SH-SY5Y (cell line): ENCODE measurements around the gene LPAR3.

ENCODE experiments used
- GATA2 ChIP-seq: IDR thresholded peaks from 2 replicates; pipeline ENCODE4 v1.6.1; 2011; ENCODE audit warnings: mild to moderate bottlenecking, low read depth, low read length
- GATA3 ChIP-seq: IDR thresholded peaks from 2 replicates; pipeline ENCODE4 v1.6.1; 2011; ENCODE audit warnings: low read depth, mild to moderate bottlenecking, low read length, moderate library complexity

LPAR3 gene

DNA sequence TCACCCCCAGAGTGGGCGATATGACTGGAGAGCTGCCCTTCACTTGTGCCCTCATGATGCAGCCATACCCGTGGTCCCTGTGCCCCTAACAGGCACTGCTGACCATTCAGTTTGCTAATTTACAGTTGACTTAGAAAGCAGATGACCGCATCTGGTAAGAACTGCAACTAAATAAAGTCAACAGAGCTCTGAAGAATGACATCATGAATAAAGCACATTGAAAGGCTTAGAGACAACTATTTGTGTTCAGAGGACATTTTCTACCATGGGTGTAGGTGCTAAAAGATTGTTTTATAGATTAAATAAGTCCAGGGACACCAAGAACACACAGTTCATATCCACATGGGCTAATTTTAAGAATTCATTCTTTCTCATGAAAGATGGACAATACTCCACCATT lies 65.5 kb downstream of the LPAR3 start:
- no peak for TF ChIP-seq GATA3
- TF ChIP-seq GATA2: no peak

DNA sequence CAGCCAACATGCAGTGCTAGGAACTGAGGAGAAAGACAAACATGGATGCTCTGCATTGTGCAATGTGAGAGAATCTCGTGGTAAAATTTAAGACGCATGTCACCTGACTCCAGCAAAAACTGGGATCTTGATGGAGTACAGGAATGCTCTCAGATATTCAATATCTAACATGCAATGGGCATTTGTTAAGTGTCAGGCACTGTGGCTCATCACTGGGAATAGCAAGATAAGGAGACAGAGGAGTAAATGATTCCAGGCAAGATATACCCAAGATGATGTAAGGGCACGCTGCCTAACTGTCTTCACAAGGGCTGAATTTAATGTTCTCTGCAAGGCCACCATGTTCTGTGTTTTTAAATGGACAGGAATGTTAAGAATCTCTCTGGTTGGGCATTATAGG lies 67.8 kb downstream of the LPAR3 start:
- no peak for TF ChIP-seq GATA2
- no peak for TF ChIP-seq GATA3

DNA sequence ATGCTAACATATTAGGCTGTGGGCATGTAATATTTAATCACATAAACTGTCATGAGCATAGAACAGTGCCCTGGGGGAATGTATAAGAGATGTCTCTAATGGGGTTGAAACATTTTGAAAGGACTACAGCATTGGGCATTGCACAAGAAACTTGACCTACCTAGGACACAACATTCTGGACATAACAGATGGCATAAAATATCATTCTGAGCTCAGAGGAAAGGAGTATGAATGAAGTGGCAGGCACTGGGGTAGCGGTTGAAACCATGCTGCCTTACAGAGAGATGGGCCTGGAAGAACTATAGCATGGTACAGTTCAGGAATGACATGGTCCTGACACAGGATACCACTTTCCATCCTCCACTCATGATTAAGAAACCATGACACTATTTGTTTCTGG lies 69.0 kb downstream of the LPAR3 start:
- no peak for TF ChIP-seq GATA2
- TF ChIP-seq GATA3: no peak

DNA sequence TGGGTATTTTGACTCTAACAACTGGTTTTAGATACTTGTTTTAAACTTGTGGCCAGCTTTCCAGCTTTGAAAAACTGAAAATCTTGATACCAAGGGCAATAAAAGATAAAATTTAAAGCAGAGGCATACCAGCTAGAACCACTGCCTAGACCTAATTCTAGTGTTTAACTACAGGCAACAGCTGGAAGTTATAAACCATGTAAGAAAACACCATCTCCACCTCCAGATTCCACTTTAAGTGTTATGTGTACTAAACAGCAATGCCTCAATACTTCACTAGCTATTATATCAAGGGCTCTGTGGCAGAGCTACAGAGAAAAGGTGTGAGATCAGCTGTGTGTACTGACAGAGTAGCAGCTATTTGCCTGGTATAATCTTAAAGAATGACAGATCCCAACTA lies 69.5 kb downstream of the LPAR3 start:
- TF ChIP-seq GATA3 (no peak), GATA2 (no peak)

DNA sequence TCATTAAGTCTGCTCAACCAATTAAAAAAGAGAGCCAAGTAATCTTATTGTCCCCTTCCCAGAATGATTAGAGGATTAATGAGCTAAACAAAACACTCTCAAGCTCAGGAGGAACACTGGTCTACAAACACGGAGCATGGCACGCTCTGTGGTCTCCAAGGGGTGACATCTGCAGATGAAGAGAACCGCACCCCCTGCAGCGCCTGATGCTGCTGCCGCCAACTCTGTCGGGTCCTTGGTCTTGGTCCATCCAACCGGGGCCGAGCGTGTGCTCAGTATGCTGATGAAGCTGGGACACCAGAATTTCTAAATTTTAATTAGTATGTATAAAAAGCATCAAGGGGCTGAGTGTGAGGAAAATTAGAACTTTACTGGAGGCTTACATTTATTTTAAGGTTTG lies 82.7 kb downstream of the LPAR3 start:
- TF ChIP-seq GATA3: no peak
- TF ChIP-seq GATA2: no peak

DNA sequence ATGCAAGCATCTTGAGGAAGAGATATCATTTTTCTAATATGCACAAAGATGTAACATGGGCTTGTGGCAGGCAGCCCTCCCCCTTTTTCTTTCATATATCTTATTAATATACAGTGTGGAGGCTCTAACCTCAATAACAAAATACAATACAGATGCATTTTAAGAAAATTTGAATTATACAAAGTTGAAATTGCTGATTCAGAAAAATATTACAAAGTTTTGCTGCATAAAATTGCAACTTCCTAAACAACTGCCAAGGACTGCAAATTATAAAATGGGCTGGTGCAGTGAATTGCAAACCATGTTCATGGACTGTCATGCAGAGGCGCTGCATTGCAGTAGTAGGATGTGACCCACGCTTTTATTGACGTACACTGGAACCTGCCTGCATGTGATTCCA lies 84.0 kb downstream of the LPAR3 start:
- no peak for TF ChIP-seq GATA2
- no peak for TF ChIP-seq GATA3

DNA sequence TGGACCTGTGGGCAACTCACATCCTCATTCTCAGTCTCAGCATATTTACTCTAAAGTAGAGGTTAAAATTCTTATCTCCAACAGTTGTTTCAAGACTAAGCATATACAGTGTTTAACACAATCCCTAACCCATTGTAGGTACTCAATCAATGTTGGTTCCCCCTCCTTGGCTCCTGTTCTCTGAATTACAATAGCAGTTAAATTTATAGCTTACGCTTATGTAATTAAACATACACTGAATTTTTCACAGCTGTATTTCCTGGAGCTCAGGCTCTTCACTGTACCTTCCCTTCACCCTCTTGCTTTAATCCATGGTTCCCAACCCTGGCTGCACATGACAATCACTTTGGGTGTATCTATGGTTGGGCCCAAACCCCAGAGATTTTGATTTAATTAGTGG lies 89.4 kb downstream of the LPAR3 start:
- TF ChIP-seq GATA2 (no peak), GATA3 (no peak)

DNA sequence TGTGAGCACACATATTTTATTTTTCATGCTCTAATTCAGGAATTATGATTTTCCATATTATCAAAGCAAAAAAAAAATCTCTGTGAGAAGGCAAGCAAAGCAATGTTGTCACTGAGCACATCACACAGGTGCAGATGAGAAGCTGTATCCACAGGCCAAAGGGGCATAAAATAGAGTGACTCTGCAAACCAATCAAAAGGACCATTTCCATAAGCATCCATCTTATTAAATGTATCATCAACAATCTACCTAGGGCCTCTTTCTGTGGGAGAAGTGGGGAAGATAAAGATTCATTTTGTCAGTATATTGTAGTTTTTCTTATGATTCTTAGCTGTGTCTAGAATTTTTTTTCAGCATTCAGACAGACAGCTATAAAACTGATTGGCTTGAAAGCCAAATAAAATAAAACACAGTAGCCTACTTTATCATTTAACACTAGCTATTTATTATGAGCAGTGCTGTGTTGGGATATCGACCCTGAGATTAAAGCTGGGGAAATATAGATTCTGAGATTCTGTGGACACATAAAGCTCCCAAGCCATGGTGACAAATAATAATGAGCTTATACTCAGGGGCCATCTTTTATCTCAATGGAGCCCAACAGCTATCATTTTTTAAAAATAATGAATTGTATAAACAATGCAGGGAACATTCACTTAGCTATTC lies 90.3 kb downstream of the LPAR3 start:
- TF ChIP-seq GATA2 (no peak), GATA3 (no peak)

DNA sequence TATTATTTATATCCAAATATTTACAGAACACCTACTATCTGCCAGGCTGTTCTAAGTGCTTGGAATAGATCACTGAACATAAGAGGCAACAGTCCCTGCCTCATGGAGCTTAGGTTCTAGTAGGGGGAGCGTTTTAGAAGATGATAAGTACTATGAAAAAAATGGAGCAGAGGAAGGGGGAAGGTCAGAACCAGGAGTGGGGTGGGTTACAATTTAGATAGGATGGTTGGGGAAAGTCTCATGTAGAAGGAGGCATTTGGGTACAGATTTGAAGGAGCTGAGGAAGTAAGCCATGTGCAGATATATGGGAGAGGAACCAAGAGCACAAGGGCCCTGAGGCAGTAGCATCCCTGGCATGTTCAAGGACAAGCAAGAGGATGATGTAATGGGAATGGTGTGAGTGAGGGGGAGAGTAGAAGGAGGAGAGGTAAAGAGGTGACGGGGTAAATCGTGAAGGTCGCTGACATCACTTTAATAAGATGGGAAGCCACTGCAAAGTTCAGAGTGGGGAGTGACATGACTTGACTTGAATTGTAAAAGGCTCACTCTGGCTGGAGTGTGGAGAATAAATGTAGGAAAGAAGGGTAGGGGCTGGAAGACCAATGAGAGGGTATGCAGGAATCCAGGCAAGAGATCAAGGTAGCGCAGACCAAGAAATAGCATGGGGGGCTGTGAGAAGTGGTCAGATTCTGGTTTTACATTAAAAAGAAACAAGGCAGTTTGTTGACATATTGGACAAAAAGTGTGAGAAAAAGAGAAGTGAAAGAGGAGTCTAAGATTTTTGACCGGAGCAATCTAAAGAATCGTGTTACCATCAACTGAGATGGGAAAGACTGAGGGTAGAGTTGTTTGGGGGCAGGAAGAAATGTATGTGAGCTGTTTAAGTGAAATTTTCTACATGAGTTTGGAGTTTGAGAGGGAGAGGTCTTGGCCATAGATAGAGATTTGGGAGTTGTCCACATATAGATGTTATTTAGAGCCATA lies 92.6 kb downstream of the LPAR3 start:
- TF ChIP-seq GATA2 (no peak), GATA3 (no peak)

DNA sequence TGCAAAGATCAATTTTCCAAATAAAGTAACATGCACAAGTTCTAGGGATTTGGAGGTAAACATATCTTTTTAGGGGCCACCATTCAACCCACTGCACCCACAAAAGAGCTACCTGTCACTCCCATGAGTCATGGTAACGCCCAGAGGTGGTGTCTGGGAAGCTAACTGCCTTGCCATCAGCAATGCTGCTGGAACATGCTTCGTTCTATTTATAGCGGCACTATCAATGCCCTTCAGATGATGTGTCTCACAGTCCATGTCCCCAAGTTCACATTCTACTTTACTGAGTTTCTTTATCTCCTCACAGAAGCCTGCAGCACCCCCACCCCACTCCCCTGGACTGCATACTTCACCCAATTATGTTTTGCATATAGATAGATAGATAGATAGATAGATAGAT lies 95.4 kb downstream of the LPAR3 start:
- no peak for TF ChIP-seq GATA3
- no peak for TF ChIP-seq GATA2

DNA sequence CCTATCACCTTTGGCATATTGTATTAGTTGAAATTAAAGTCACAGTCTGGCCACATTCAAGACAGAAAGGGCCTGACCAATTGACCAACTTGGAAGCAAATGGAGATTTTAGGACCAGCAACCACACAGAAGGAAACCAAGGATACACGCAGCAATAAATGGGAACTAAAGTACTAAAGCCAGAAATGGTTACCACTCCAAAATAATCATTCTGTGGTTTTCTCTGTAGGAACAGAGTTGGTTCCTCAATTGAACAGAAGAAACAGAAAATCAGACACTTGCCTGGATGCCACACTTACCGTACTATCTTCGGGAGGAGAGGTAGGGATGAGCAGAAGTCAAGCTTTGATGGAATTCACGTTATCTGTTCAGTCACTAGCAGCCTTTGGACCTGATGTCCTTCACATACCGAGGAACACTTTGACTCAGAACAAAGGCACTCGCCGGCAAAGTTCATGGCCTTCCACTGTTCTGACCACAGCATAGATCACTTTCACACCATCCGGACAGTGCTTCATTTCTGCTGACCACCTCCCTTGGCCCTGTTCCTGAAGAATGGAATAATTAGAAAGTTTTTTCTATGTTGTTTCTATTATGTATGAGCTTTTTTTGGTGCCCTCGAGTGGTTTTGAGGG lies 96.9 kb downstream of the LPAR3 start:
- TF ChIP-seq GATA3 (no peak), GATA2 (no peak)

DNA sequence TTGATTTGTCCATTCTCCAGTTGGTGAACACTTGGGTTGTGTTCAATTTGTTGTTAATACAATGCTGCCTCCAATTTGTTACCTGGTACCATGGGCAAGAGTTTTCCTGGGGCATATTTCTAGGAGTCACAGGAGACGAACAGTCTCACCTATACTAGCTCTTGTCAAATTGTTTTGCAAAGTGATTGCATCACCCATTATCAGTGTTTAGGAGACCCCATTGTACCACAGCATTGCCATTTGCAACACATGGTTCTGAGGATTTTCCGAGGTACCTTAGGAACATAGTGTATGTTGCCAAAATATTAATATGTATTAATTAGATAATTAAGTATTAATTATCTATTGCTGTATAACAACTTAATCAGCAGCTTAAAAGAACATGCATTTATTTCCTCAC lies 97.8 kb downstream of the LPAR3 start:
- TF ChIP-seq GATA3: no peak
- TF ChIP-seq GATA2: no peak

DNA sequence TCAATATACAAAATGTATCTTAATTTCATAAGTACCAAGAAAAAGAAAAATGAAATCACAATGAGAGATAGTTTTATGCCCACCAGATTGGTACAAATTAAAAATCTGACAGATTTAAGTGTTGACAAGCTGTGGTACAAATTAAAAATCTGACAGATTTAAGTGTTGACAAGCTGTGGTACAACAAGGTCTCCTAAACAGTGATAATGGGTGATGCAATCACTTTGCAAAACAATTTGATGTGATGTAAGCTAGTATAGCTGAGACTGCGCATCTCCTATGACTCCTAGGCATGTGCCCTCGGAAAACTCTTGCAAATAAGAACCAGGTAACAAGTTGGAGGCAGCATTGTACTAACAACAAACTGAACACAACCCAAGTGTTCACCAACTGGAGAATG lies 100.6 kb downstream of the LPAR3 start:
- TF ChIP-seq GATA3: no peak
- no peak for TF ChIP-seq GATA2

DNA sequence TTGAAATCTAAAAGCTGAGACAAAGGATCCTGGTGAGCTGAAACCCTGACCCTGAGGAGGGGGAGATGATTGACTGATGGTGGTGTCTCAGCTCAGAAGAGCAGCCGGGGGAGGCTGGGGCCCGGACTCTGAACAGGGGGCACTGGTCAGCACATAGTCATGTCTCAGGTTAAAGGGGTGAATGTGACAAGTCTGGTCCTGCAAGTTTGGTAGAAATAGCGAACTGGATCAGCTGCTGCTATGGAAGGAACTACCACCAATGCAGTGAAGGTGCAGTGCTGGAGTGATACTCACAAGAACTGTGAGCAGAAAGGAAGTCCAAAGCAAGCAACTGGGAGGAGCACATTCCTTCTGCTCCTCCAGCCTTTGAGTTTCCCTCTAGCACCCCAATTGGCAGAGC lies 104.0 kb downstream of the LPAR3 start:
- TF ChIP-seq GATA2: no peak
- no peak for TF ChIP-seq GATA3
